Keratinocyte (primary cell): Measurements from ENCODE around the gene PLAC1. TPM values are rescaled to one million over a fixed set of nuclear protein-coding genes. Genes with fewer than 3 reads are reported as not detected.

Source experiments
- DNase-seq: peaks from one replicate; pipeline ENCODE4 v3.0.0-alpha.2; 2011; ENCODE audit warnings: low read depth, missing footprints, low spot score
- FAIRE-seq: peaks from 2 replicates; lab custom pipeline; 2011; peaks lifted over from hg19 to GRCh38; lab: Jason Lieb, UNC
- H2AFZ ChIP-seq: 2 replicates; pipeline ENCODE4 v1.6.0; 2012; ENCODE audit warnings: low read length, control low read depth, inconsistent platforms; ENCODE audit not compliant: control insufficient read depth
- H3K27ac ChIP-seq: 2 replicates; pipeline ENCODE4 v1.5.1; 2011; ENCODE audit warnings: low read length; ENCODE audit not compliant: control insufficient read depth, insufficient read depth
- H3K27me3 ChIP-seq: 3 replicates; pipeline ENCODE4 v1.6.0; 2011; ENCODE audit warnings: low read length; ENCODE audit not compliant: control insufficient read depth, insufficient read depth; ENCODE audit errors: extremely low read depth
- H3K36me3 ChIP-seq, 2 experiments: 2 replicates in 1 of 2; 3 replicates in 1 of 2; pipeline ENCODE4 v1.5.1; 2011; ENCODE audit warnings: low read length in 2 of 2, mild to moderate bottlenecking in 1 of 2; ENCODE audit not compliant: control insufficient read depth in 2 of 2, insufficient read depth in 2 of 2; ENCODE audit errors: extremely low read depth in 1 of 2
- H3K4me1 ChIP-seq: 3 replicates; pipeline ENCODE4 v1.5.1; 2011; ENCODE audit warnings: low read length; ENCODE audit not compliant: control insufficient read depth, insufficient read depth; ENCODE audit errors: extremely low read depth
- H3K4me2 ChIP-seq: 3 replicates; pipeline ENCODE4 v1.6.0; 2011; ENCODE audit warnings: low read depth, low read length; ENCODE audit not compliant: control insufficient read depth, insufficient read depth; ENCODE audit errors: extremely low read depth
- H3K4me3 ChIP-seq, 3 experiments: fragments of 200-600 bp in 1 of 3; sonication (generic) in 1 of 3; 2 replicates in 2 of 3; 3 replicates in 1 of 3; pipeline ENCODE4 v1.5.1; 2011 to 2016; ENCODE audit warnings: low read length in 3 of 3, mild to moderate bottlenecking in 3 of 3, control low read depth in 2 of 3, inconsistent platforms in 1 of 3, low read depth in 1 of 3, mixed read lengths in 1 of 3, mixed run types in 1 of 3, moderate library complexity in 1 of 3; ENCODE audit not compliant: control insufficient read depth in 2 of 3, insufficient read depth in 2 of 3; ENCODE audit errors: extremely low read depth in 1 of 3
- H3K79me2 ChIP-seq: 2 replicates; pipeline ENCODE4 v1.6.0; 2012; ENCODE audit warnings: low read length; ENCODE audit not compliant: control insufficient read depth, insufficient read depth
- H3K9ac ChIP-seq: 3 replicates; pipeline ENCODE4 v1.6.0; 2011; ENCODE audit warnings: low read length; ENCODE audit not compliant: control insufficient read depth, insufficient read depth; ENCODE audit errors: extremely low read depth
- H3K9me1 ChIP-seq: 3 replicates; pipeline ENCODE4 v1.6.0; 2011; ENCODE audit warnings: low read length; ENCODE audit not compliant: control insufficient read depth, insufficient read depth; ENCODE audit errors: extremely low read depth
- H3K9me3 ChIP-seq: 2 replicates; pipeline ENCODE4 v1.5.1; 2012; ENCODE audit warnings: low read depth, low read length; ENCODE audit not compliant: control insufficient read depth
- H4K20me1 ChIP-seq: 3 replicates; pipeline ENCODE4 v1.6.0; 2011; ENCODE audit warnings: low read length; ENCODE audit not compliant: control insufficient read depth, insufficient read depth; ENCODE audit errors: extremely low read depth
- EZH2 ChIP-seq: IDR thresholded peaks from one replicate; pipeline ENCODE4 v1.6.1; 2012; ENCODE audit warnings: inconsistent platforms, mild to moderate bottlenecking, low read length, moderate library complexity
- dilution Hi-C: fragments of 300-500 bp; cut with MboI; formaldehyde crosslinking; loops from one replicate; pipeline ENCODE4 v1.7.0; 2020; ENCODE audit warnings: low sequenced_read_pairs; ENCODE audit not compliant: extremely low pct_ligation_motif_present
- polyA plus RNA-seq, 5 experiments: library from polyadenylated mRNA; depleted of rRNA in 3 of 5; stranded (reverse) in 3 of 5; stranded (forward) in 1 of 5; unstranded in 1 of 5; fragments of >200 nt; gene quantifications; 1 replicate in 1 of 5; 2 replicates in 3 of 5; 3 replicates in 1 of 5; pipeline versions ENCODE4 v1.2.1 to v1.2.3, GENCODE V29; 2011 to 2012; ENCODE audit warnings: missing spikeins in 2 of 5, low read depth in 1 of 5, low replicate concordance in 1 of 5
- TF ChIP-seq, protein P1 (sequence below), 3 experiments: IDR thresholded peaks in 1 of 3; conservative IDR thresholded peaks in 1 of 3; optimal IDR thresholded peaks in 1 of 3; 2 replicates in 2 of 3; 3 replicates in 1 of 3; pipeline versions ENCODE3 to v1.5.1; 2011; ENCODE audit warnings: low read length in 3 of 3, mild to moderate bottlenecking in 3 of 3, moderate library complexity in 2 of 3, control low read depth in 1 of 3, inconsistent platforms in 1 of 3; ENCODE audit not compliant: insufficient read depth in 2 of 3; ENCODE audit errors: extremely low read depth in 1 of 3

PLAC1 gene
- polyA plus RNA-seq, 1 donor (not counting 4 experiments of a cell fraction or from before 2014, with no cell fraction given), result 8.5 TPM

DNA sequence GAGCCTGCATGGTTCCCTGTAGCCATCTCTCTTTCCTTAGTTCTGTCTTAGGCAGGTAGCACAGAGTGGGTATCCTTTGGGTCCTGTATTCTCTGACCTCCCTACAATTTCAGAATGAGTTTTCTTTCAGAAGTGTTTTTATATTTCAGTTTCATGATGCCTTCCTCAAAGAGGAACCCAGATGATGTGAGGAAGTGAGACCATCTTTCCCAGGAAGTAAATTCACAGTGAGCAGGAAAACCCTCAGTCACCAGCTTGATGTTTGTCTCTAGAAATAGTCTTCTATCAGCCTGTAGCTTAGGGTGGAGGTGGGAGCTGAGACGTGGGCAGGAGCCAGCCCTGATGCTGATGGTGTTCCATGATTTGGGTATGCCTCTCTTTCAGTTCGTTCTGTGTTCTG is 16.9 kb downstream of the PLAC1 start:
- no peaks in the 10 kb centered on the region for H3K79me2 ChIP-seq
- no peak overlapping the region for H3K9ac ChIP-seq
- no peaks in the 10 kb centered on the region for H3K9me3 ChIP-seq
- H3K4me1 ChIP-seq, result no peaks in the 10 kb centered on the region
- H3K27me3 ChIP-seq, result no peaks in the 10 kb centered on the region
- FAIRE-seq (no peak), DNase-seq (no peak)
- H2AFZ ChIP-seq, result no peak overlapping the region
- dilution Hi-C loops, result no loop called here
- H3K9me1 ChIP-seq, result no peaks in the 10 kb centered on the region
- no peaks in the 10 kb centered on the region for H3K36me3 ChIP-seq
- no peaks in the 10 kb centered on the region for H4K20me1 ChIP-seq
- no peak overlapping the region for H3K27ac ChIP-seq
- no peak overlapping the region for H3K4me2 ChIP-seq
- TF ChIP-seq, protein P1, sequence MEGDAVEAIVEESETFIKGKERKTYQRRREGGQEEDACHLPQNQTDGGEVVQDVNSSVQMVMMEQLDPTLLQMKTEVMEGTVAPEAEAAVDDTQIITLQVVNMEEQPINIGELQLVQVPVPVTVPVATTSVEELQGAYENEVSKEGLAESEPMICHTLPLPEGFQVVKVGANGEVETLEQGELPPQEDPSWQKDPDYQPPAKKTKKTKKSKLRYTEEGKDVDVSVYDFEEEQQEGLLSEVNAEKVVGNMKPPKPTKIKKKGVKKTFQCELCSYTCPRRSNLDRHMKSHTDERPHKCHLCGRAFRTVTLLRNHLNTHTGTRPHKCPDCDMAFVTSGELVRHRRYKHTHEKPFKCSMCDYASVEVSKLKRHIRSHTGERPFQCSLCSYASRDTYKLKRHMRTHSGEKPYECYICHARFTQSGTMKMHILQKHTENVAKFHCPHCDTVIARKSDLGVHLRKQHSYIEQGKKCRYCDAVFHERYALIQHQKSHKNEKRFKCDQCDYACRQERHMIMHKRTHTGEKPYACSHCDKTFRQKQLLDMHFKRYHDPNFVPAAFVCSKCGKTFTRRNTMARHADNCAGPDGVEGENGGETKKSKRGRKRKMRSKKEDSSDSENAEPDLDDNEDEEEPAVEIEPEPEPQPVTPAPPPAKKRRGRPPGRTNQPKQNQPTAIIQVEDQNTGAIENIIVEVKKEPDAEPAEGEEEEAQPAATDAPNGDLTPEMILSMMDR (optimal IDR thresholded peaks at IDR 0.05 in 1 of 3, IDR thresholded peaks at IDR 0.05 in 1 of 3, conservative IDR thresholded peaks at IDR 0.05 in 1 of 3; ENCODE audit: extremely low read depth in 1 of 3, insufficient read depth in 2 of 3, low read length in 3 of 3), result no peak
- no peak for TF ChIP-seq EZH2
- no peak overlapping the region for H3K4me3 ChIP-seq

DNA sequence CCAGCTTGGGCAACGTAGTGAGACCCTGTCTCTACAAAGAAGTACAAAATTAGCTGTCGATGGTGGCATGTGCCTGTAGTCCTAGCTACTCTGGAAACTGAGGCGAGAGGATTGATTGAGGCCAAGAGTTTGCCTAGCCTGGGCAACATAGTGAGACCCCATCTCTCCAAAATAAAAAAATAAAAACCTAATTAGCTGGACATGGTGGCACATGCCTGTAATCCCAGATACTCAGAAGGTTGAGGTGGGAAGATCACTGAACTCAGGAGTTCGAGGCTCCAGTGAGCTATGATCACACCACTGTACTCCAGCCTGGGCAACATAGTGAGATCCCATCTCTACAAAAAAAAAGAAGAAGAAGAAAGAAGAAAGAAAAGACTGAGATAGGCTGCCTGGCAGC is 17.4 kb downstream of the PLAC1 start:
- Histone ChIP-seq H3K36me3 (no peaks in the 10 kb centered on the region), H3K4me2 (no peak overlapping the region), H3K27me3 (no peaks in the 10 kb centered on the region), H4K20me1 (no peaks in the 10 kb centered on the region), H2AFZ (no peak overlapping the region), H3K4me1 (no peaks in the 10 kb centered on the region), H3K9me3 (no peaks in the 10 kb centered on the region), H3K9ac (no peak overlapping the region), H3K4me3 (no peak overlapping the region), H3K79me2 (no peaks in the 10 kb centered on the region), H3K27ac (no peak overlapping the region), H3K9me1 (no peaks in the 10 kb centered on the region)
- no peak for FAIRE-seq
- no peak for DNase-seq
- dilution Hi-C loops, result no loop called here
- no peak for TF ChIP-seq EZH2
- TF ChIP-seq, protein P1 (optimal IDR thresholded peaks at IDR 0.05 in 1 of 3, IDR thresholded peaks at IDR 0.05 in 1 of 3, conservative IDR thresholded peaks at IDR 0.05 in 1 of 3; ENCODE audit: extremely low read depth in 1 of 3, insufficient read depth in 2 of 3, low read length in 3 of 3), result no peak
